SK-N-SH treated with all-trans-retinoic acid at 6 μM for 48 hours (cell line): Measurements from ENCODE around the gene AFTPH.

ENCODE experiments used
- ATAC-seq: fragments of 200-7000 bp; cut with Tn5 transposase; 3 replicates; pipeline ENCODE4 v1.9.1; 2020; ENCODE audit warnings: mild to moderate bottlenecking, moderate library complexity
- BACH2 ChIP-seq: fragments of 250-450 bp; sonication (Bioruptor Pico); IDR thresholded peaks from 2 replicates; pipeline ENCODE4 v1.9.0; 2021; ENCODE audit warnings: mild to moderate bottlenecking, borderline replicate concordance
- CSDC2 ChIP-seq: fragments of 250-450 bp; sonication (Bioruptor Pico); IDR thresholded peaks from 2 replicates; pipeline ENCODE4 v1.5.0; 2020; ENCODE audit warnings: mild to moderate bottlenecking, moderate library complexity
- CSRNP3 ChIP-seq: fragments of 250-450 bp; sonication (Bioruptor Pico); IDR thresholded peaks from 2 replicates; pipeline ENCODE4 v1.5.1; 2021; ENCODE audit warnings: mild to moderate bottlenecking, moderate library complexity
- ESRRG ChIP-seq: fragments of 250-450 bp; sonication (Bioruptor Pico); IDR thresholded peaks from 2 replicates; pipeline ENCODE4 v1.6.1; 2021; ENCODE audit warnings: mild to moderate bottlenecking
- ISL1 ChIP-seq: fragments of 250-450 bp; sonication (Bioruptor Pico); IDR thresholded peaks from 2 replicates; pipeline ENCODE4 v2.1.2; 2022; ENCODE audit warnings: mild to moderate bottlenecking, moderate library complexity
- OSR1 ChIP-seq: fragments of 250-450 bp; sonication (Bioruptor Pico); IDR thresholded peaks from 2 replicates; pipeline ENCODE4 v1.8.0; 2022; ENCODE audit warnings: moderate library complexity, mild to moderate bottlenecking, inconsistent platforms
- PATZ1 ChIP-seq: fragments of 250-450 bp; sonication (Bioruptor Pico); IDR thresholded peaks from 2 replicates; pipeline ENCODE4 v1.8.0; 2020; ENCODE audit warnings: mild to moderate bottlenecking, moderate library complexity, borderline replicate concordance
- POU6F1 ChIP-seq: fragments of 250-450 bp; sonication (Bioruptor Pico); IDR thresholded peaks from 2 replicates; pipeline ENCODE4 v1.8.0; 2021; ENCODE audit warnings: low read depth, mild to moderate bottlenecking, moderate library complexity, borderline replicate concordance
- PPARA ChIP-seq: fragments of 250-450 bp; sonication (Bioruptor Pico); IDR thresholded peaks from 2 replicates; pipeline ENCODE4 v1.5.0; 2020; ENCODE audit warnings: mild to moderate bottlenecking, borderline replicate concordance
- RARB ChIP-seq: fragments of 250-450 bp; sonication (Bioruptor Pico); IDR thresholded peaks from 2 replicates; pipeline ENCODE4 v1.8.0; 2021; ENCODE audit warnings: mild to moderate bottlenecking, moderate library complexity
- SNAI2 ChIP-seq: fragments of 250-450 bp; sonication (Bioruptor Pico); IDR thresholded peaks from 2 replicates; pipeline ENCODE4 v1.5.0; 2020; ENCODE audit warnings: mild to moderate bottlenecking, moderate library complexity
- TCF4 ChIP-seq: fragments of 250-450 bp; sonication (Bioruptor Pico); IDR thresholded peaks from 2 replicates; pipeline ENCODE4 v1.8.0; 2021; ENCODE audit warnings: mild to moderate bottlenecking, moderate library complexity, borderline replicate concordance
- TOX ChIP-seq: fragments of 250-450 bp; sonication (Bioruptor Pico); IDR thresholded peaks from 2 replicates; pipeline ENCODE4 v1.8.0; 2021; ENCODE audit warnings: mild to moderate bottlenecking, moderate library complexity, borderline replicate concordance
- ZC3H10 ChIP-seq: fragments of 250-450 bp; sonication (Bioruptor Pico); IDR thresholded peaks from 2 replicates; pipeline ENCODE4 v1.5.1; 2021; ENCODE audit warnings: mild to moderate bottlenecking, moderate library complexity
- ZFP3 ChIP-seq: fragments of 250-450 bp; sonication (Bioruptor Pico); IDR thresholded peaks from 2 replicates; pipeline ENCODE4 v1.5.0; 2020; ENCODE audit warnings: mild to moderate bottlenecking, moderate library complexity
- ZFP30 ChIP-seq: fragments of 450-650 bp; formaldehyde crosslinking; IDR thresholded peaks from 2 replicates; pipeline ENCODE4 v1.5.0; 2022; ENCODE audit warnings: mild to moderate bottlenecking, moderate library complexity
- ZNF565 ChIP-seq: fragments of 450-650 bp; formaldehyde crosslinking; conservative IDR thresholded peaks from 2 replicates; pipeline ENCODE4 v1.5.0; 2020; ENCODE audit warnings: low read depth, mild to moderate bottlenecking, moderate library complexity
- ZNF70 ChIP-seq: fragments of 450-650 bp; formaldehyde crosslinking; IDR thresholded peaks from 2 replicates; pipeline ENCODE4 v1.5.0; 2020; ENCODE audit warnings: mild to moderate bottlenecking, moderate library complexity
- ZNF8 ChIP-seq: fragments of 450-650 bp; formaldehyde crosslinking; IDR thresholded peaks from 2 replicates; pipeline ENCODE4 v1.5.0; 2020; ENCODE audit warnings: mild to moderate bottlenecking, moderate library complexity
- TF ChIP-seq, protein P1 (sequence below): fragments of 250-450 bp; sonication (Bioruptor Pico); IDR thresholded peaks from 2 replicates; pipeline ENCODE4 v1.5.0; 2020; ENCODE audit warnings: mild to moderate bottlenecking, moderate library complexity
- TF ChIP-seq, protein P2 (sequence below): fragments of 250-450 bp; sonication (Bioruptor Pico); IDR thresholded peaks from 2 replicates; pipeline ENCODE4 v1.5.1; 2020; ENCODE audit warnings: low read depth, mild to moderate bottlenecking, moderate library complexity

The AFTPH gene

DNA sequence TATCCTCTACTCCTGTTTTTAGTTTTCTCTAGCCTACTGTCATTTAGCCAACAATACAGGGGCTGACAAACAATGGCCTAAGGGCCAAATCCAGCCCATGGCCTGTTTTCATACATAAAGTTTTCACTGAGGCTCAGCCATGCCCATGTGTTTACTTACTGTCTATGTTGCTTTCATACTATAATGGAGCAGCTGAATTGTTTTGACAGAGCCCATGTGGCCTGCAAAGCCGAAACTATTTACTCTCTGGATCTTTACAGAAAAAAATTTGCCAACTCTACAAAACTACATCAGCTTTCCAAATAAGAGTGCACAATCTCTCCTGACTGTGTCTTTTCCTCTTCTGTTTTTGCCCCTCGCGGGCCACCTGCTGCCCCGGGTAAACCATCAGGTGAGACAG is 46.1 kb upstream of the AFTPH start:
- no peak for ATAC-seq
- TF ChIP-seq ZNF8 (CRISPR knock-in tag) (no peak), BACH2 (CRISPR knock-in tag) (no peak), TOX (CRISPR knock-in tag) (no peak)

DNA sequence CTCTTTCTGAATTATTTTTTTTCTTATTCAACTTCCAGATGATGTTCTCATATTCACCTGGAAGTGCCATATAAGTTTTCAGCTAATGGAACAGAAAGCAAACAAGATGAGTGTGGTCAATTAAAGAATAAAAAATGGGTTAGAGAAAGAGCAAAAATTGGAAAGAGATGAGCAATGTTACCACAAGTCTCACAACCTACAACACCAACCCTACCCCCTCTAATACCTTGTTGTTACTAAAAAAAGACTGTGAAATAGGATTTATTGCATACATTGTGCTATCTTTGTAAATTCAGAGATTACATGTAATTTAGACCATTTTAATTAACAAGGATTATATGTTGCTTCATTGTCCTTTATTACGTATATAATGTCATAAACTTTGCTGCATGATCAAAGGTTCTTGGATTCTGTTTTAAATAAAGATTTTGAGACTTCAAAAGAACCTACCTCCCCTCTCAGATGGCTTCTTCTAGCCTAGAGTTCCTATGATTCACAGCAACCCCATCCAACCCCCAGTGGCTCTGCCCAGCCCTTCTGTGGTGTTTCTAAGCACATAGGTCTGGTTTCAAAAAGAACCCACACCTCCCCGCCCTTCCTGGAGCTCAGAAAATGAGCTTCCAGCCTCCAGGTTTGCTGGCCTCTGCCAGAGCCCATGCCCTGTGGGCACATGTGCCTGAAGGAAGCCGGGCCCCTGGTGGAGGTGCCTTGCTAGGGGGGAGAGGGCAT is 45.5 kb upstream of the AFTPH start:
- no peak for ATAC-seq
- TF ChIP-seq ISL1 (CRISPR knock-in tag) (no peak), TOX (CRISPR knock-in tag) (no peak), ZNF8 (CRISPR knock-in tag) (no peak), ZFP3 (CRISPR knock-in tag) (no peak), OSR1 (CRISPR knock-in tag) (no peak), PATZ1 (CRISPR knock-in tag) (no peak), CSDC2 (CRISPR knock-in tag) (no peak), BACH2 (CRISPR knock-in tag) (no peak), RARB (no peak), TCF4 (CRISPR knock-in tag) (no peak), ZC3H10 (CRISPR knock-in tag) (no peak), ZNF70 (no peak), ZFP30 (CRISPR knock-in tag) (no peak), CSRNP3 (CRISPR knock-in tag) (no peak), PPARA (CRISPR knock-in tag) (no peak), ZNF565 (CRISPR knock-in tag) (no peak), ESRRG (no peak)
- TF ChIP-seq, protein P1, sequence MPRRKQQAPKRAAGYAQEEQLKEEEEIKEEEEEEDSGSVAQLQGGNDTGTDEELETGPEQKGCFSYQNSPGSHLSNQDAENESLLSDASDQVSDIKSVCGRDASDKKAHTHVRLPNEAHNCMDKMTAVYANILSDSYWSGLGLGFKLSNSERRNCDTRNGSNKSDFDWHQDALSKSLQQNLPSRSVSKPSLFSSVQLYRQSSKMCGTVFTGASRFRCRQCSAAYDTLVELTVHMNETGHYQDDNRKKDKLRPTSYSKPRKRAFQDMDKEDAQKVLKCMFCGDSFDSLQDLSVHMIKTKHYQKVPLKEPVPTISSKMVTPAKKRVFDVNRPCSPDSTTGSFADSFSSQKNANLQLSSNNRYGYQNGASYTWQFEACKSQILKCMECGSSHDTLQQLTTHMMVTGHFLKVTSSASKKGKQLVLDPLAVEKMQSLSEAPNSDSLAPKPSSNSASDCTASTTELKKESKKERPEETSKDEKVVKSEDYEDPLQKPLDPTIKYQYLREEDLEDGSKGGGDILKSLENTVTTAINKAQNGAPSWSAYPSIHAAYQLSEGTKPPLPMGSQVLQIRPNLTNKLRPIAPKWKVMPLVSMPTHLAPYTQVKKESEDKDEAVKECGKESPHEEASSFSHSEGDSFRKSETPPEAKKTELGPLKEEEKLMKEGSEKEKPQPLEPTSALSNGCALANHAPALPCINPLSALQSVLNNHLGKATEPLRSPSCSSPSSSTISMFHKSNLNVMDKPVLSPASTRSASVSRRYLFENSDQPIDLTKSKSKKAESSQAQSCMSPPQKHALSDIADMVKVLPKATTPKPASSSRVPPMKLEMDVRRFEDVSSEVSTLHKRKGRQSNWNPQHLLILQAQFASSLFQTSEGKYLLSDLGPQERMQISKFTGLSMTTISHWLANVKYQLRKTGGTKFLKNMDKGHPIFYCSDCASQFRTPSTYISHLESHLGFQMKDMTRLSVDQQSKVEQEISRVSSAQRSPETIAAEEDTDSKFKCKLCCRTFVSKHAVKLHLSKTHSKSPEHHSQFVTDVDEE: no peak
- TF ChIP-seq, protein P2, sequence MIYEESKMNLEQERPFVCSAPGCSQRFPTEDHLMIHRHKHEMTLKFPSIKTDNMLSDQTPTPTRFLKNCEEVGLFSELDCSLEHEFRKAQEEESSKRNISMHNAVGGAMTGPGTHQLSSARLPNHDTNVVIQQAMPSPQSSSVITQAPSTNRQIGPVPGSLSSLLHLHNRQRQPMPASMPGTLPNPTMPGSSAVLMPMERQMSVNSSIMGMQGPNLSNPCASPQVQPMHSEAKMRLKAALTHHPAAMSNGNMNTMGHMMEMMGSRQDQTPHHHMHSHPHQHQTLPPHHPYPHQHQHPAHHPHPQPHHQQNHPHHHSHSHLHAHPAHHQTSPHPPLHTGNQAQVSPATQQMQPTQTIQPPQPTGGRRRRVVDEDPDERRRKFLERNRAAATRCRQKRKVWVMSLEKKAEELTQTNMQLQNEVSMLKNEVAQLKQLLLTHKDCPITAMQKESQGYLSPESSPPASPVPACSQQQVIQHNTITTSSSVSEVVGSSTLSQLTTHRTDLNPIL: no peak
- TF ChIP-seq, all 23 proteins: peak for 0

- no peak for TF ChIP-seq OSR1 (CRISPR knock-in tag)
- no peak for TF ChIP-seq SNAI2 (CRISPR knock-in tag)
- TF ChIP-seq TCF4 (CRISPR knock-in tag): no peak
- TF ChIP-seq ISL1 (CRISPR knock-in tag): no peak
- no peak for TF ChIP-seq TOX (CRISPR knock-in tag)
- ATAC-seq: no peak
Measured at GRCh38 chr2:64479259-64480117, 44.6 kb upstream of the AFTPH start.

- ATAC-seq: no peak
- no peak for TF ChIP-seq ZNF565 (CRISPR knock-in tag)
- no peak for TF ChIP-seq POU6F1 (CRISPR knock-in tag)
- TF ChIP-seq TCF4 (CRISPR knock-in tag): no peak
- no peak for TF ChIP-seq CSDC2 (CRISPR knock-in tag)
- no peak for TF ChIP-seq PATZ1 (CRISPR knock-in tag)
- TF ChIP-seq ZNF70: no peak
- TF ChIP-seq, protein P2: no peak
- no peak for TF ChIP-seq ESRRG
- TF ChIP-seq ZC3H10 (CRISPR knock-in tag): no peak
- TF ChIP-seq ZFP30 (CRISPR knock-in tag): no peak
- no peak for TF ChIP-seq TOX (CRISPR knock-in tag)
Measured at GRCh38 chr2:64481665-64482064, 42.5 kb upstream of the AFTPH start.
